ENCODE results near the gene ELFN1. TPM values are rescaled to one million over a fixed set of nuclear protein-coding genes. Genes with fewer than 3 reads are reported as not detected.

ELFN1 gene
- total and polyA plus RNA-seq, 9 of the 15 experiments (the other 6 are each of a cell fraction or from before 2014, with no cell fraction given): 0.04 to 0.64 (median 0.18) TPM; not detected in 2

- ChIA-PET POLR2A (no interaction called here), CTCF (ENCODE audit: low intra/inter-chr PET ratio) (no interaction called here)
- H3K36me3 ChIP-seq (ENCODE audit: control insufficient read depth, insufficient read depth, low read length): no peaks in the 10 kb centered on the region
- peak overlapping the region in 1 of 2 experiments; percentile 35; a peak in 1 of 4 replicates for H3K9ac ChIP-seq (ENCODE audit: insufficient read depth in 1 of 2, low read depth in 2 of 2, low read length in 2 of 2)
- no peaks in the 10 kb centered on the region for H3K9me1 ChIP-seq (ENCODE audit: control insufficient read depth, insufficient read depth, low read length)
- in situ Hi-C loops (cut with MboI) (no loop called here), intact Hi-C loops (cut with micrococcal nuclease) (loop anchor here (10.0 kb wide), 1 partner anchor 58 kb away; no protein-coding TSS in a partner anchor)
- no peak overlapping the region for H3K4me2 ChIP-seq (ENCODE audit: insufficient read depth, low read length)
- DNase-seq (ENCODE audit: extremely low read depth in 1 of 4, low spot score in 3 of 4): no peak
- H2AFZ ChIP-seq (ENCODE audit: low read depth, low read length): no peak overlapping the region
- ATAC-seq: no peak
- no TSS peak for BruUV-seq (replicated peaks)
- no peak for FAIRE-seq
- H3K79me2 ChIP-seq (ENCODE audit: control insufficient read depth, insufficient read depth, low read length): no peaks in the 10 kb centered on the region
- no peaks in the 10 kb centered on the region for H3K9me3 ChIP-seq (replicated peaks; ENCODE audit: control insufficient read depth, insufficient read depth, low read depth, low read length)
- peaks cover 23 to 69% of the 10 kb centered on the region in 2 experiments; a peak in 4 of 5 replicates for H3K4me1 ChIP-seq (replicated peaks in 1 of 2; ENCODE audit: control insufficient read depth in 2 of 2, insufficient read depth in 2 of 2, low read length in 2 of 2)
- 0 out of 2 replicates have a peak, but pooled peaks cover 7% of the 10 kb centered on the region for H4K20me1 ChIP-seq (replicated peaks; ENCODE audit: control insufficient read depth, insufficient read depth, low read length)
- WGBS (ENCODE audit: insufficient coverage, low coverage, missing lambda C conversion rate): 9% methylated on average over 3 of the region's 8 CpGs
- H3K27ac ChIP-seq (ENCODE audit: extremely low read depth, low read depth, low read length): no peak overlapping the region
- TF ChIP-seq TFE3 (CRISPR knock-in tag; IDR thresholded peaks at IDR 0.05): no peak
- TF ChIP-seq IRF1 (CRISPR knock-in tag; IDR thresholded peaks at IDR 0.05; ENCODE audit: borderline replicate concordance): no peak
- peak; percentile 20; the same call in 1 of the 2 replicates for TF ChIP-seq ZBTB7A (IDR thresholded peaks at IDR 0.05; ENCODE audit: borderline replicate concordance, control insufficient read depth, low read depth, low read length)
- no peak for TF ChIP-seq PKNOX1 (IDR thresholded peaks at IDR 0.05)
- TF ChIP-seq SAFB2 (IDR thresholded peaks at IDR 0.05; ENCODE audit: borderline replicate concordance, low read depth, low read length, severe bottlenecking): no peak
- no peak for TF ChIP-seq SMAD4 (CRISPR knock-in tag; conservative IDR thresholded peaks at IDR 0.05)
- no peak for TF ChIP-seq XRCC5 (IDR thresholded peaks at IDR 0.05; ENCODE audit: low read depth, low read length)
- TF ChIP-seq GTF3C2 (IDR thresholded peaks at IDR 0.05; ENCODE audit: borderline replicate concordance, extremely low read depth, insufficient read length): no peak
- no peak for TF ChIP-seq NFATC3 (IDR thresholded peaks at IDR 0.05)
- peaks cover 0 to 30% of the 10 kb centered on the region in 2 experiments; a peak in 2 of 5 replicates for H3K27me3 ChIP-seq (ENCODE audit: control insufficient read depth in 2 of 2, insufficient read depth in 2 of 2, low read length in 2 of 2)
- H3K4me3 ChIP-seq: no peak overlapping the region
These were observed 23.7 kb upstream of the ELFN1 start for GRCh38 chr7:1646391-1646790.
